K562 (cell line): ENCODE data around the gene KRT81. TPM values are rescaled to one million over a fixed set of nuclear protein-coding genes. Genes with fewer than 3 reads are reported as not detected.

Experiments used
- CBFA2T2 ChIP-seq: fragments of 450-650 bp; conservative IDR thresholded peaks from 2 replicates; pipeline ENCODE4 v1.6.1; 2017; ENCODE audit warnings: mild to moderate bottlenecking
- E2F3 ChIP-seq: fragments of 250-450 bp; sonication (Bioruptor Pico); IDR thresholded peaks from 2 replicates; pipeline ENCODE4 v1.4.0; 2020; ENCODE audit warnings: mild to moderate bottlenecking
- MCM3 ChIP-seq: fragments of 450-650 bp; IDR thresholded peaks from 2 replicates; pipeline ENCODE4 v1.6.1; 2016
- MEF2A ChIP-seq: IDR thresholded peaks from 2 replicates; pipeline ENCODE4 v1.6.1; 2011; ENCODE audit warnings: low read depth, mild to moderate bottlenecking, low read length, moderate library complexity; ENCODE audit not compliant: control insufficient read depth
- MIER1 ChIP-seq: fragments of 450-650 bp; IDR thresholded peaks from 2 replicates; pipeline ENCODE4 v1.6.1; 2016; ENCODE audit warnings: antibody characterized with exemption, mild to moderate bottlenecking, low read depth
- RAD51 ChIP-seq: fragments of 450-650 bp; IDR thresholded peaks from 2 replicates; pipeline ENCODE4 v1.7.1; 2016; ENCODE audit warnings: low read depth, mild to moderate bottlenecking, borderline replicate concordance
- TEAD4 ChIP-seq, 2 experiments: sonication (generic) in 1 of 2; formaldehyde crosslinking in 1 of 2; IDR thresholded peaks; 2 replicates each; pipeline versions ENCODE4 v1.6.1 to v1.8.0; 2012 to 2022; ENCODE audit warnings: borderline replicate concordance in 1 of 2, inconsistent platforms in 1 of 2, low read length in 1 of 2, mild to moderate bottlenecking in 1 of 2, missing genetic modification reagents in 1 of 2
- ZBTB1 ChIP-seq: sonication (generic); formaldehyde crosslinking; IDR thresholded peaks from 2 replicates; pipeline ENCODE4 v1.8.1; 2023; ENCODE audit warnings: missing genetic modification reagents, low read depth, mild to moderate bottlenecking, borderline replicate concordance
- ZKSCAN3 ChIP-seq: fragments of 250-450 bp; sonication (Bioruptor Pico); IDR thresholded peaks from 2 replicates; pipeline ENCODE4 v1.4.0; 2020
- ZNF282 ChIP-seq: sonication (generic); formaldehyde crosslinking; IDR thresholded peaks from 2 replicates; pipeline ENCODE4 v1.8.1; 2023; ENCODE audit warnings: missing genetic modification reagents
- ZNF584 ChIP-seq: fragments of 200-800 bp; sonication (Bioruptor generic); IDR thresholded peaks from 2 replicates; pipeline ENCODE4 v1.6.1; 2016; ENCODE audit warnings: low read depth, mild to moderate bottlenecking, missing genetic modification characterization, missing compliant biosample characterization
- ZNF76 ChIP-seq: fragments of 250-450 bp; sonication (Bioruptor Pico); IDR thresholded peaks from 2 replicates; pipeline ENCODE4 v1.4.0; 2020; ENCODE audit warnings: mild to moderate bottlenecking, moderate library complexity, borderline replicate concordance
- polyA plus RNA-seq, 8 experiments: library from polyadenylated mRNA; depleted of rRNA in 4 of 8; stranded (reverse) in 5 of 8; unstranded in 3 of 8; fragments of >200 nt; fragmentation: Nextera tagmentation in 2 of 8; fragmentation: Illumina TruSeq in 1 of 8; extraction: Ambion mirVana in 2 of 8; extraction: Trizol in 1 of 8; gene quantifications; 2 replicates each; pipeline versions ENCODE4 v1.2.1 to v1.2.3, GENCODE V29; 2011 to 2014; ENCODE audit warnings: inconsistent platforms in 1 of 8, missing spikeins in 1 of 8
- total RNA-seq, 7 experiments: library from RNA; depleted of rRNA in 6 of 7; stranded (reverse); fragments of >200 nt in 6 of 7; fragmentation: Illumina TruSeq in 2 of 7; extraction: Trizol in 2 of 7; gene quantifications; 2 replicates each; pipeline versions ENCODE4 v1.2.1 to v1.2.3, GENCODE V29; 2011 to 2021; ENCODE audit warnings: low replicate concordance in 1 of 7
- TF ChIP-seq, protein P1 (sequence below): fragments of 250-450 bp; sonication (Bioruptor Pico); IDR thresholded peaks from 2 replicates; pipeline ENCODE4 v1.4.0; 2020
- TF ChIP-seq, protein P2 (sequence below): fragments of 250-450 bp; sonication (Bioruptor Pico); IDR thresholded peaks from 2 replicates; pipeline ENCODE4 v1.4.0; 2020; ENCODE audit warnings: mild to moderate bottlenecking
- TF ChIP-seq, protein P3 (sequence below): fragments of 450-650 bp; IDR thresholded peaks from 2 replicates; pipeline ENCODE4 v1.6.1; 2016; ENCODE audit warnings: antibody characterized with exemption
- TF ChIP-seq, protein P4 (sequence below): fragments of 250-450 bp; sonication (Bioruptor Pico); IDR thresholded peaks from 2 replicates; pipeline ENCODE4 v1.5.0; 2021; ENCODE audit warnings: mild to moderate bottlenecking, borderline replicate concordance

Gene KRT81
- total and polyA plus RNA-seq, 9 of the 15 experiments (the other 6 are each of a cell fraction or from before 2014, with no cell fraction given), result 0.27 TPM; not detected in 8

DNA sequence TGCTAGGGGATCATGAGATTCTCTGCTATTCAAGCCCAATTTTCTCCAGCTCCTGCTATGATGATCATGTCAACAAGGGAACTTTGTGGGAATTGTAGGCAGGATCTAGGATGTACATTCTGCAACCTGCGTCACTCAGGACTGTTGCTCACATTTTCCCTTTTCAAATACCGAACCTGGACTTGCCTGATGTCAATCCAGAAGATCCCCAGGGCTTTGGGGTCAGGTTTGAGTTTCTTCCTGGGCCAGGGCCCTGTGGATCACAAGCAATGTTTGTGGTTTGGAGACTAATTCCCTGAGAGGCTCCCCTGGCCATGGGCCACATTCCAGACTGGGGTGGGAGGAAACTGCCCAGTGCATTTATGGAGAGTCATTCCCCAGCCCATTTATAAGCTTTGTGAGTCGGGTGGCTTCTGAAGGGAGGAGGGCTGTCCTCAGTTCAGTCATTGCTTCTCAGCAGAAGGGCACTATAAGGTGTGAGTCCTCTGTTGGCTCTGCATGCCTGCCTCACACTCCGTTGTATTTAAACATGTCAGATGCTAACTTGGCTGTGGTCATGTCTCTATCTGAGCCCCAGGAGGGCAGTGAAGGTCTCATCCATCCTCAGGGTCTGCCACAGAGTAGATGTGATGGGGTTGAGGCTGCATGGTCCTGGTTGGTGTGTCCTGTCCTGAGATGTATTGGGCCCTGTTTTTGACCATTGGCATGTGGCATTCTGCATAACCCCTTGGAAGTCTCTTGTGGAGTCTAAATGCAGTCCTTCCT is 10.4 kb downstream of the KRT81 start (continued):
- TF ChIP-seq, protein P1, sequence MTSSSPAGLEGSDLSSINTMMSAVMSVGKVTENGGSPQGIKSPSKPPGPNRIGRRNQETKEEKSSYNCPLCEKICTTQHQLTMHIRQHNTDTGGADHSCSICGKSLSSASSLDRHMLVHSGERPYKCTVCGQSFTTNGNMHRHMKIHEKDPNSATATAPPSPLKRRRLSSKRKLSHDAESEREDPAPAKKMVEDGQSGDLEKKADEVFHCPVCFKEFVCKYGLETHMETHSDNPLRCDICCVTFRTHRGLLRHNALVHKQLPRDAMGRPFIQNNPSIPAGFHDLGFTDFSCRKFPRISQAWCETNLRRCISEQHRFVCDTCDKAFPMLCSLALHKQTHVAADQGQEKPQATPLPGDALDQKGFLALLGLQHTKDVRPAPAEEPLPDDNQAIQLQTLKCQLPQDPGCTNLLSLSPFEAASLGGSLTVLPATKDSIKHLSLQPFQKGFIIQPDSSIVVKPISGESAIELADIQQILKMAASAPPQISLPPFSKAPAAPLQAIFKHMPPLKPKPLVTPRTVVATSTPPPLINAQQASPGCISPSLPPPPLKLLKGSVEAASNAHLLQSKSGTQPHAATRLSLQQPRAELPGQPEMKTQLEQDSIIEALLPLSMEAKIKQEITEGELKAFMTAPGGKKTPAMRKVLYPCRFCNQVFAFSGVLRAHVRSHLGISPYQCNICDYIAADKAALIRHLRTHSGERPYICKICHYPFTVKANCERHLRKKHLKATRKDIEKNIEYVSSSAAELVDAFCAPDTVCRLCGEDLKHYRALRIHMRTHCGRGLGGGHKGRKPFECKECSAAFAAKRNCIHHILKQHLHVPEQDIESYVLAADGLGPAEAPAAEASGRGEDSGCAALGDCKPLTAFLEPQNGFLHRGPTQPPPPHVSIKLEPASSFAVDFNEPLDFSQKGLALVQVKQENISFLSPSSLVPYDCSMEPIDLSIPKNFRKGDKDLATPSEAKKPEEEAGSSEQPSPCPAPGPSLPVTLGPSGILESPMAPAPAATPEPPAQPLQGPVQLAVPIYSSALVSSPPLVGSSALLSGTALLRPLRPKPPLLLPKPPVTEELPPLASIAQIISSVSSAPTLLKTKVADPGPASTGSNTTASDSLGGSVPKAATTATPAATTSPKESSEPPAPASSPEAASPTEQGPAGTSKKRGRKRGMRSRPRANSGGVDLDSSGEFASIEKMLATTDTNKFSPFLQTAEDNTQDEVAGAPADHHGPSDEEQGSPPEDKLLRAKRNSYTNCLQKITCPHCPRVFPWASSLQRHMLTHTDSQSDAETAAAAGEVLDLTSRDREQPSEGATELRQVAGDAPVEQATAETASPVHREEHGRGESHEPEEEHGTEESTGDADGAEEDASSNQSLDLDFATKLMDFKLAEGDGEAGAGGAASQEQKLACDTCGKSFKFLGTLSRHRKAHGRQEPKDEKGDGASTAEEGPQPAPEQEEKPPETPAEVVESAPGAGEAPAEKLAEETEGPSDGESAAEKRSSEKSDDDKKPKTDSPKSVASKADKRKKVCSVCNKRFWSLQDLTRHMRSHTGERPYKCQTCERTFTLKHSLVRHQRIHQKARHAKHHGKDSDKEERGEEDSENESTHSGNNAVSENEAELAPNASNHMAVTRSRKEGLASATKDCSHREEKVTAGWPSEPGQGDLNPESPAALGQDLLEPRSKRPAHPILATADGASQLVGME, result peak; percentile 51; the same call in 1 of the 2 replicates
- TF ChIP-seq MIER1 (no peak), ZNF282 (CRISPR knock-in tag) (no peak), ZBTB1 (CRISPR knock-in tag) (no peak), E2F3 (CRISPR knock-in tag) (0 out of 2 replicates have a peak, but pooled peaks have one; percentile 33), ZKSCAN3 (no peak), MCM3 (no peak), MEF2A (no peak), ZNF76 (0 out of 2 replicates have a peak, but pooled peaks have one; percentile 38), RAD51 (no peak), ZNF584 (CRISPR knock-in tag) (no peak), CBFA2T2 (no peak), TEAD4 (IDR thresholded peaks at IDR 0.05; ENCODE audit: low read length) (peak; percentile 12; the same call in 1 of the 2 replicates), TEAD4 (CRISPR knock-in tag; IDR thresholded peaks at IDR 0.05; ENCODE audit: borderline replicate concordance) (no peak)
- TF ChIP-seq, protein P2, sequence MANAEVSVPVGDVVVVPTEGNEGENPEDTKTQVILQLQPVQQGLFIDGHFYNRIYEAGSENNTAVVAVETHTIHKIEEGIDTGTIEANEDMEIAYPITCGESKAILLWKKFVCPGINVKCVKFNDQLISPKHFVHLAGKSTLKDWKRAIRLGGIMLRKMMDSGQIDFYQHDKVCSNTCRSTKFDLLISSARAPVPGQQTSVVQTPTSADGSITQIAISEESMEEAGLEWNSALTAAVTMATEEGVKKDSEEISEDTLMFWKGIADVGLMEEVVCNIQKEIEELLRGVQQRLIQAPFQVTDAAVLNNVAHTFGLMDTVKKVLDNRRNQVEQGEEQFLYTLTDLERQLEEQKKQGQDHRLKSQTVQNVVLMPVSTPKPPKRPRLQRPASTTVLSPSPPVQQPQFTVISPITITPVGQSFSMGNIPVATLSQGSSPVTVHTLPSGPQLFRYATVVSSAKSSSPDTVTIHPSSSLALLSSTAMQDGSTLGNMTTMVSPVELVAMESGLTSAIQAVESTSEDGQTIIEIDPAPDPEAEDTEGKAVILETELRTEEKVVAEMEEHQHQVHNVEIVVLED, result no peak
- TF ChIP-seq, protein P3, sequence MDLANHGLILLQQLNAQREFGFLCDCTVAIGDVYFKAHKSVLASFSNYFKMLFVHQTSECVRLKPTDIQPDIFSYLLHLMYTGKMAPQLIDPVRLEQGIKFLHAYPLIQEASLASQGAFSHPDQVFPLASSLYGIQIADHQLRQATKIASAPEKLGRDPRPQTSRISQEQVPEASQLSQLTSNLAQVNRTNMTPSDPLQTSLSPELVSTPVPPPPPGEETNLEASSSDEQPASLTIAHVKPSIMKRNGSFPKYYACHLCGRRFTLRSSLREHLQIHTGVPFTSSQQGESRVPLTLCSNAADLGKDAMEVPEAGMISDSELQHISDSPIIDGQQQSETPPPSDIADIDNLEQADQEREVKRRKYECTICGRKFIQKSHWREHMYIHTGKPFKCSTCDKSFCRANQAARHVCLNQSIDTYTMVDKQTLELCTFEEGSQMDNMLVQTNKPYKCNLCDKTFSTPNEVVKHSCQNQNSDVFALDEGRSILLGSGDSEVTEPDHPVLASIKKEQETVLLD, result no peak
- TF ChIP-seq, protein P4, sequence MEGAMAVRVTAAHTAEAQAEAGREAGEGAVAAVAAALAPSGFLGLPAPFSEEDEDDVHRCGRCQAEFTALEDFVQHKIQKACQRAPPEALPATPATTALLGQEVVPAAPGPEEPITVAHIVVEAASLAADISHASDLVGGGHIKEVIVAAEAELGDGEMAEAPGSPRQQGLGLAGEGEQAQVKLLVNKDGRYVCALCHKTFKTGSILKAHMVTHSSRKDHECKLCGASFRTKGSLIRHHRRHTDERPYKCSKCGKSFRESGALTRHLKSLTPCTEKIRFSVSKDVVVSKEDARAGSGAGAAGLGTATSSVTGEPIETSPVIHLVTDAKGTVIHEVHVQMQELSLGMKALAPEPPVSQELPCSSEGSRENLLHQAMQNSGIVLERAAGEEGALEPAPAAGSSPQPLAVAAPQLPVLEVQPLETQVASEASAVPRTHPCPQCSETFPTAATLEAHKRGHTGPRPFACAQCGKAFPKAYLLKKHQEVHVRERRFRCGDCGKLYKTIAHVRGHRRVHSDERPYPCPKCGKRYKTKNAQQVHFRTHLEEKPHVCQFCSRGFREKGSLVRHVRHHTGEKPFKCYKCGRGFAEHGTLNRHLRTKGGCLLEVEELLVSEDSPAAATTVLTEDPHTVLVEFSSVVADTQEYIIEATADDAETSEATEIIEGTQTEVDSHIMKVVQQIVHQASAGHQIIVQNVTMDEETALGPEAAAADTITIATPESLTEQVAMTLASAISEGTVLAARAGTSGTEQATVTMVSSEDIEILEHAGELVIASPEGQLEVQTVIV (CRISPR knock-in tag), result no peak
